Measurements from ENCODE around the gene TSC22D4. TPM values are rescaled to one million over a fixed set of nuclear protein-coding genes. Genes with fewer than 3 reads are reported as not detected.

The TSC22D4 gene
- total and polyA plus RNA-seq, 9 of the 15 experiments (the other 6 are each of a cell fraction or from before 2014, with no cell fraction given): 0.37 to 107 (median 28.7) TPM

DNA sequence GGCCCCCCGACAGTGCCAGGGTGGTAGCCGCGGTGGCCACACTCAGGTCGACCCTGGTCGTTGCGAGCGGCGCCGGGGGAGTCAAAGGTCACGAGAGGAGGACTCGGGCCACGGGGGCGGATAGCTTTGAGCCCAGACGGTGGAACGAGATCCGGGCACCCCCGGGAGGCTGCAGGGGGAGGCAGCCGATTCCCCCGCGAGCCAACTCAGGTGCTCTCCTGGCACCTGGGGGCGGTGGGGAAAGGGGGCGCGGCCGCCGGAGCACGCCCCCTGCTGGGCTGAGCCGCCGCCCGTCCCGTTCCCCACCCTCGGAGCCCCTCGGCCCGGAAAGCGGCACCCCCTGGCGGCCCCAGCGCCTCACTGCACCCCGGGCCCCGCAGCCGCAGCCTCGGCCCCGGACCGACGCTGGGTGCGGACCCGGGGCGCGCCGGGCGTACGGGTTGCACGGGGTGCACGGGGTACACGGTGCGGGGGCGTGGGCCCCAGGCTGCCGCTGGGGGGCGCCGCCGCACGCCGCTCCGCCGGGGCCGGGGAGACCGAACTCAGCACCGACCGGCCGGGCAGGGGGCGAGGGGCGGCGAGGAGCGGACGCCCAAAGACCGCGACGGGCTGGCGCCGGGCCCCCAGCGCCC is 4.2 kb upstream of the TSC22D4 start (continued):
- TF ChIP-seq, protein P1, sequence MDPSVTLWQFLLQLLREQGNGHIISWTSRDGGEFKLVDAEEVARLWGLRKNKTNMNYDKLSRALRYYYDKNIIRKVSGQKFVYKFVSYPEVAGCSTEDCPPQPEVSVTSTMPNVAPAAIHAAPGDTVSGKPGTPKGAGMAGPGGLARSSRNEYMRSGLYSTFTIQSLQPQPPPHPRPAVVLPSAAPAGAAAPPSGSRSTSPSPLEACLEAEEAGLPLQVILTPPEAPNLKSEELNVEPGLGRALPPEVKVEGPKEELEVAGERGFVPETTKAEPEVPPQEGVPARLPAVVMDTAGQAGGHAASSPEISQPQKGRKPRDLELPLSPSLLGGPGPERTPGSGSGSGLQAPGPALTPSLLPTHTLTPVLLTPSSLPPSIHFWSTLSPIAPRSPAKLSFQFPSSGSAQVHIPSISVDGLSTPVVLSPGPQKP (CRISPR knock-in tag; IDR thresholded peaks at IDR 0.05): no peak
- TF ChIP-seq CCNT2 (IDR thresholded peaks at IDR 0.05; ENCODE audit: borderline replicate concordance, extremely low read depth, insufficient read length, low read depth, low read length): peak; percentile 86
- no peak for TF ChIP-seq ZNF232 (CRISPR knock-in tag; IDR thresholded peaks at IDR 0.05)
- TF ChIP-seq ZNF57 (CRISPR knock-in tag; IDR thresholded peaks at IDR 0.05): no peak
- TF ChIP-seq ZNF324 (CRISPR knock-in tag; IDR thresholded peaks at IDR 0.05): 0 out of 2 replicates have a peak, but pooled peaks have one; percentile 16
- TF ChIP-seq, protein P2, sequence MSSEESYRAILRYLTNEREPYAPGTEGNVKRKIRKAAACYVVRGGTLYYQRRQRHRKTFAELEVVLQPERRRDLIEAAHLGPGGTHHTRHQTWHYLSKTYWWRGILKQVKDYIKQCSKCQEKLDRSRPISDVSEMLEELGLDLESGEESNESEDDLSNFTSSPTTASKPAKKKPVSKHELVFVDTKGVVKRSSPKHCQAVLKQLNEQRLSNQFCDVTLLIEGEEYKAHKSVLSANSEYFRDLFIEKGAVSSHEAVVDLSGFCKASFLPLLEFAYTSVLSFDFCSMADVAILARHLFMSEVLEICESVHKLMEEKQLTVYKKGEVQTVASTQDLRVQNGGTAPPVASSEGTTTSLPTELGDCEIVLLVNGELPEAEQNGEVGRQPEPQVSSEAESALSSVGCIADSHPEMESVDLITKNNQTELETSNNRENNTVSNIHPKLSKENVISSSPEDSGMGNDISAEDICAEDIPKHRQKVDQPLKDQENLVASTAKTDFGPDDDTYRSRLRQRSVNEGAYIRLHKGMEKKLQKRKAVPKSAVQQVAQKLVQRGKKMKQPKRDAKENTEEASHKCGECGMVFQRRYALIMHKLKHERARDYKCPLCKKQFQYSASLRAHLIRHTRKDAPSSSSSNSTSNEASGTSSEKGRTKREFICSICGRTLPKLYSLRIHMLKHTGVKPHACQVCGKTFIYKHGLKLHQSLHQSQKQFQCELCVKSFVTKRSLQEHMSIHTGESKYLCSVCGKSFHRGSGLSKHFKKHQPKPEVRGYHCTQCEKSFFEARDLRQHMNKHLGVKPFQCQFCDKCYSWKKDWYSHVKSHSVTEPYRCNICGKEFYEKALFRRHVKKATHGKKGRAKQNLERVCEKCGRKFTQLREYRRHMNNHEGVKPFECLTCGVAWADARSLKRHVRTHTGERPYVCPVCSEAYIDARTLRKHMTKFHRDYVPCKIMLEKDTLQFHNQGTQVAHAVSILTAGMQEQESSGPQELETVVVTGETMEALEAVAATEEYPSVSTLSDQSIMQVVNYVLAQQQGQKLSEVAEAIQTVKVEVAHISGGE (CRISPR knock-in tag; IDR thresholded peaks at IDR 0.05): peak in 1 of 3 experiments; percentile 84; a peak in 2 of 6 replicates
- TF ChIP-seq, protein P3, sequence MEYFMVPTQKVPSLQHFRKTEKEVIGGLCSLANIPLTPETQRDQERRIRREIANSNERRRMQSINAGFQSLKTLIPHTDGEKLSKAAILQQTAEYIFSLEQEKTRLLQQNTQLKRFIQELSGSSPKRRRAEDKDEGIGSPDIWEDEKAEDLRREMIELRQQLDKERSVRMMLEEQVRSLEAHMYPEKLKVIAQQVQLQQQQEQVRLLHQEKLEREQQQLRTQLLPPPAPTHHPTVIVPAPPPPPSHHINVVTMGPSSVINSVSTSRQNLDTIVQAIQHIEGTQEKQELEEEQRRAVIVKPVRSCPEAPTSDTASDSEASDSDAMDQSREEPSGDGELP (CRISPR knock-in tag; IDR thresholded peaks at IDR 0.05; ENCODE audit: borderline replicate concordance): peak; percentile 61; the same call in 1 of the 2 replicates
- TF ChIP-seq, protein P4, sequence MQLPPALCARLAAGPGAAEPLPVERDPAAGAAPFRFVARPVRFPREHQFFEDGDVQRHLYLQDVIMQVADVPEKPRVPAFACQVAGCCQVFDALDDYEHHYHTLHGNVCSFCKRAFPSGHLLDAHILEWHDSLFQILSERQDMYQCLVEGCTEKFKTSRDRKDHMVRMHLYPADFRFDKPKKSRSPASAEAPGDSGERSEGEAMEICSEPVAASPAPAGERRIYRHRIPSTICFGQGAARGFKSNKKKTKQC (CRISPR knock-in tag; IDR thresholded peaks at IDR 0.05): no peak
- peak; percentile 60; the same call in 1 of the 2 replicates for TF ChIP-seq ZNF830 (CRISPR knock-in tag; IDR thresholded peaks at IDR 0.05)
- TF ChIP-seq, protein P5, sequence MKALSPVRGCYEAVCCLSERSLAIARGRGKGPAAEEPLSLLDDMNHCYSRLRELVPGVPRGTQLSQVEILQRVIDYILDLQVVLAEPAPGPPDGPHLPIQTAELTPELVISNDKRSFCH (CRISPR knock-in tag; IDR thresholded peaks at IDR 0.05): no peak
- TF ChIP-seq, protein P5 (tag; IDR thresholded peaks at IDR 0.05): peak; percentile 76
- TF ChIP-seq ZNF696 (CRISPR knock-in tag; conservative IDR thresholded peaks at IDR 0.05): no peak
- TF ChIP-seq ZNF212 (CRISPR knock-in tag; IDR thresholded peaks at IDR 0.05): no peak
- TF ChIP-seq MYNN (IDR thresholded peaks at IDR 0.05): no peak
- no peak for TF ChIP-seq MYNN (CRISPR knock-in tag; IDR thresholded peaks at IDR 0.05)
- 0 out of 4 replicates have a peak, but pooled peaks of 1 of the 2 experiments have one; percentile 21 for TF ChIP-seq TRIM24 (IDR thresholded peaks at IDR 0.05)

Measured in K562 (cell line).